HG03066 (cell line): ENCODE results near the gene MAP3K13.

Experiments
- ATAC-seq: cut with Tn5 transposase; IDR thresholded peaks from one replicate; pipeline ENCODE4 v1.9.1; 2021; ENCODE audit warnings: low read depth; ENCODE audit not compliant: unreplicated experiment

Gene MAP3K13

DNA sequence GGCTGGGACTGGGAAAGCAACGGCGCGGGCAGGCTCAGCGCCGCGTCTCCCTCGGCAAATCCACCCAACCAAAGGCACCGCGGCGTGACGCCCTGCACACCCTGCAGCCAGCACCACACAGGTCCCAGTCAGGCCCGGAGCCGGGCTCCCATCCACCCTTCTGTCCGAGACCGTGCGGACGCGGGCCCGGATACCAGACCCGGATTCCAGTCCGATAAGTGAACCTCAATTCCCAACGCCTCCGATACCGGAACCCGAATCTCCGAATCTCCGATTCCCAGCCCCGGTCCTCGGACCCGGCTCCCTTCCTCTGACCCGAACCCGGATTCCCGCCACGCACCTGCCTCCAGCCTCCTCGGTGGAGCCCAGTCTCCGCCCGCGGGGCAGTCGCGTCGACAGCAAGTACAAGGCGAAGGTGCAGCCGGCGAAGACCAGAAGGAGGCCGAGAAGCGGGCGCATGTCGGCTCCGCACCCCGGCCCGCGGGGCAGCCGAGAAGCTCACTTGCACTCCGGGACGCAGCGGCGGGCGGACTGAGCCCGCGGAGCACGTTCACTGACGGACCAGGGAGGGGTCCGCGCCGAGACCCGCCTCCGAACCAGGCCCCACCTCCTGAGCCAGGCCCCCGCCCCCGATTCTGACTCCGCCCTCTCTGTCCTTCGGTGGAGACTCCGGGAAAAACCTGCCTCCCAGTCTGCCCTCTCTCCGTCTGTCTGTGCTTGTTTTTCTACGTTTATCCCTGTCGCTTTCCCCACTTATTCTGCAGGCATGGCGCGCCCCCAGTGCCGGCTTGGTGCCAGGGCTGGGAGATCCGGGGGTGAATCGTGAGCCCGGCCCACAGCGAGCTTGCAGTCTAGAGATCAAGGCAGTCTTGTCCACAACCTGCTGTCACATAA is 135.8 kb downstream of the MAP3K13 start, which contains the start of gene TMEM41A:
TSS of gene TMEM41A (minus strand) at position 533 of the 894 bp plus-strand sequence. CDS start at position 459, 74 bp downstream.
- peak; percentile 93 for ATAC-seq

DNA sequence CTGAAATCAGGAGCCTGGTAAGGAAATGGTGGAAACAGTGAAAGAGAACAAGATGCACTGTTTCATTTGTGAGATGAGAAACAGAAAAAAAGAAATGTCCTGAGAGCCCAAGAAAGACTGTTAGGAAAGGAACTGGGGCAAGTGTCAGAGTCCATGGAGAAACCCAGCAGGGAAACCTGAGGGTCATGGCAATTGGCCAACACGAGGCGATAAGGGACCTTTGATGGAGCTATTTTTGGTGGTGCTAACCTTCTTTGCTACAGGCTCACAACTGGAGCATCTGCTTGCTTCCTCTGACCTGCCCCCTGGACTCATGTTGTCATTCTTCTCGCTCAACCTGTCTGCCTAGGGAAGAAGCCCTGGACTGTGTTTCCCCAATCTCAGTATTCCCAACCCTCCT is 140.1 kb downstream of the MAP3K13 start:
- ATAC-seq = no peak

DNA sequence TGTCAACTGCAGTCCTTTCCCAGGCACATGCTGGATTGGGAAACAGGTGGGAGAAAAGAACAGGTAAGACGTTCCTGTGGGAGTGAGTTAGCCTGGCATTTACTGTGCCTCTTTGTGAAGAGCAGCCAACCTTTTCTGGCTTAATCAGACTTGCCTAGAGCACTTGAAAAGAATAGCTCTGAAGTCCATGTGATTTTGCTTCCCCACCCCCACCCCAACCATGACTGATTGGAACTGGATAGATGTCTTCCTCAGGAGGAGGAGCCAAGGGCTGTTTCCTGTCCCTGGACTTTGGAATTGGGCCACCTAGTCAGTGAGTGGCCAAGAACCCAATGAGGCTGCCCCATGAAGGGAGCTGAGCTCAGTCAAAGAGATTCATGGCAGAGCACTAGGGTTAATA is 140.6 kb downstream of the MAP3K13 start:
- ATAC-seq = no peak

DNA sequence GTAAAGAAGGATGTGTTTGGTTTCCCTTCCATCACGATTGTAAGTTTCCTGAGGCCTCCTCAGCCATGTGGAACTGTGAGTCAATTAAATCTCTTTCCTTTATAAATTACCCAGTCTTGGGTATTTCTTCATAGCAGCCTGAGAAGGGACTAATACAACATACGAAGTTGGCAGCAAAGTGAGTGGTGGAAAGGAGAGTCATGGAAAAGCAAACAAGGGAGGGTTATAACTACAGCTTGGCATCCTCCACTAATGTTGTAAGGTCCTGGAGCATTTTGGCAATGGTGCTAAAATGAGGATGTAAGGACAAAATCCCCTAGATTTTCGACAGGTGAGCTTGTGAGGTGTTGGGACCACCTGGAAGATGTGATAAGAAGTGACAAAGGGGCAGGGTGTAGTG is 141.7 kb downstream of the MAP3K13 start:
- no peak for ATAC-seq

DNA sequence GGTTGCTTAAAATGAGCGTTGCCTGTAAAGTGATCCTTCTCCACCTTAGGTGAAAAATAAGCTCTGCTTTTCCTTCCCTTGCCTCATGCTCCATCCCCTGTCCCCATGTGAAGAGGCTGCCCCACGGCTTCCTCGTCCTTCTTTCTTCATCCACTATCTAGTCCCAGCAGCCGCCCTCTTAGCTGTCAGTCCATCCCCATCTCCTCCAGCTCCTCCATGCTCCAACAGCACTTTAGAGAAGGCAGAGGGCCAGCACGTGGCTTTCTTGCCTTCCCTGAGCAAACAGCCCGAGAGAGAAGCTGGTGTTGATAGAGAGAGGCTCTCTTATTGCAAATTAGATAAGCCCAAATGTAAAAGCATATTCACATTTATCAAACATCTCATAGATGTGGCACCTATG is 144.9 kb downstream of the MAP3K13 start:
- ATAC-seq = no peak

GRCh38 chr3:185508335-185508991 is 145.5 kb downstream of the MAP3K13 start:
- no peak for ATAC-seq

DNA sequence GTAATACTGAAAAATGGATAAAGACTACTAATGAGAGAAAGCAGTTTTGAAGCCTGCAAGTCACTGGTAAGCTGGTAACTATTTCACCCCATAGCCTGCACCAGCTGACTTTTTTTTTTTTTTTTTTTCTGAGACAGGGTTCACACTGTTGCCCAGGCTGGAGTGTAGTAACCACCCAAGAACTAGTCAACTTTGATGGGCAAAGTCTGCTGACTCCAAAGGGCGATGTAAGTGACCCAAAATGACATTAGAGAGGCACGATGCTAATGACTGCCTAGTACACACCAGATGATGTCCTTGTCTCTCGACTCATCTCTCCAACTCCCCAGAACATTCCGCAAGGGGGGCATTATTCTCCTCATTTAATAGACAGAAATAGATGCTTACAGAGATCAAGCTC is 148.8 kb downstream of the MAP3K13 start:
- ATAC-seq = no peak

GRCh38 chr3:185517387-185518130 is 154.6 kb downstream of the MAP3K13 start:
- ATAC-seq = no peak

DNA sequence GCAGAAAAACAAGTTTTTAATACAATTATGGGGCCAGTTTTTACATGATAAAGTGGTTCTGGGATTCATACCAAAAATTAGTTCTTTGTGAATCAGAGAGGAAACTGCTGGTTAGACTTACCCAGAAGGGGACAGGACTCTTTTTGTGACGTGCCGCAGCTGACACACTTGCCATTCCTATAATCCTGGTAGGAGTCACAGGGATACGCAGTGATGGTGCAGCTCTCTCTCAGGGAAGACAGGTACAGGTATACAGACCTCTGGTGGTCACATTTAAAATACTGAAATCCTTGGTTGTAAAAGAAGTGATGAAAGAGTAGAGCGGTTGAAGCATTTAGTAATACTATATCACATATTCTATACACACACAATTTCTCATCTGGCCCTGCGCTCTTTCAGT is 156.1 kb downstream of the MAP3K13 start:
- no peak for ATAC-seq

GRCh38 chr3:185521349-185522138 is 158.6 kb downstream of the MAP3K13 start:
- no peak for ATAC-seq

GRCh38 chr3:185526349-185526951 is 163.5 kb downstream of the MAP3K13 start:
- no peak for ATAC-seq

- ATAC-seq = no peak
Measured at GRCh38 chr3:185527364-185527763, 164.4 kb downstream of the MAP3K13 start.

DNA sequence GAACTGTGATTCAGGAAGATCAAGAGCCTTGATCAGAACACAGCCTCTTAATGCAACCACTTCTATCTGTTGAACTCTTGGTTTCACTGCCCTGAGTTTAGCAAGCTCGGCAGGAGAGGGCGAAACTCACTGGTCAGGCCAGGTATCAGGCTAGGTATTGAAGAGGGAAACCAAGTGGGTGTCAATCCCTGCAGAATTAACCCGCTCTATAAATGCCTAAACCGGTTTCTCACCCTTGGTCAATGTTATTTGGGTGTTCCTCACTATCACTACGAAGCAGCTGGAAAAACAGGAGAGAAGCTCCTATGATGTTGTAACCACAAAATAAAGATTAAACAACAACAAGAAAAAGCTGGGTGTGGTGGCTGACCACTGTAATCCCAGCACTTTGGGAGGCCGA is 165.6 kb downstream of the MAP3K13 start:
- no peak for ATAC-seq

GRCh38 chr3:185530856-185531255 is 167.9 kb downstream of the MAP3K13 start:
- no peak for ATAC-seq

DNA sequence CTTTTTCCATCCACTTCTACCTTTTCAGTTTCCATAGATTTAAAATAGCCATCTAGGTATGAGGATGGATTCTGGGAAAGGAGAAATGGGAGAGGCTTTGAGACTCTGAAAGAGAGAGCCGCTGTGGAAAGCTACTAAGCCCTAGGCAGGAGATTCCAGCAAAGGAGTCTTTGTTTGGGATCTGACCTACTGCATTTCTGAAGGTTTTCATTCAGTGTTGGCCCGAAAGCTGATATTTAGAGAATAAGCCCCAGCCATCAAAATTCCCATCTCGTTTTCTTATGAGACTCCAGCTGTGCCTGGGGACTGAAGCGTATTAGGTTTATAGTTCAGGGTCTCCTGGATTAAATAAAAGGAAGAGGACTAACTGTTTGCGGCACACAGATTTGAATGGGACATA is 170.0 kb downstream of the MAP3K13 start:
- ATAC-seq = no peak

DNA sequence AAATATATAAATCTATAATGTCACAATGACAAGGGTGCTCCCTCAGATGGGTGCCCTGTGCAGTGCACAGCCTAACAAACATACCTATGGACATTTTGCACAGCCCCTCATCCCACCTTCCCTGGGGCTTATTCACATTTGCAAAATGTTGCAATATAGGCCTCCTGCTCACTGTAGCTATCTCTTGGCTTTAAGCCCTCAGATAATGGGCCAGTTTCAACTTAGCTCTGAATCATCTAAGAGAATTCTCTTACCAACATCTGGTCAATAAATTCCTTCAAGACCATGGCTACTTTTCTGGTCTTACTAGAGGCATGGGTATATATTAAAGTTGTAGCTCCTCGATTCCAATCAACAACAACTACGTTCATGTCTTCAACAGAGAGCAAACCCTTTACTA is 171.6 kb downstream of the MAP3K13 start:
- no peak for ATAC-seq

DNA sequence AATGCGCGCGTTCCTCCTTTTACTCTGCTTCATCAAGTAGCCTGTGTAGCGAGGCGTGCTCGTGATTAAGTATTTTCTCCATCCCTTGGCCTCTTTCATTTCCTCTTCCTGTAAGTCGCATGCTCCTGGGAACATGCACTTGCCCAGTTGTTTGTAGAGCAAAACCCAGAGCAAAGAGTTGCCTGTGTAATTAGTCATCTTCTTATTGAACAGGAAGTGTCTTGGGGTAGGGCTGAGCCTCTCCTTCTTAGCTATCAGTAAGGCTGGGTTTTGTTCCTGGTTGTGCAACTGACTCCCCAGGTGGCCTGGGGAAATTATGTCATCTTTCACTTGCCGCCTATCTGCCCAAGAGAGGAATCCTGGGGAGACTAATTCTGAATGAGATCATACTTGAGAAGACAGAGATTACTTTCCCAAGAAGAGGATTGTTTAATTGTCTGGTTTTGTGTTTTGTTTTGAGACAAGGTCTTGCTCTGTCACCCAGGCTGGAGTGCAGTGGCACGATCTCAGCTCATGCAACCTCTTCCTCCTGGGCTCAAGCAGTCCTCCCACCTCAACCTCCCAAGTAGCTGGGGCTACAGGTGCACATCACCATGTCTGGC is 174.5 kb downstream of the MAP3K13 start:
- peak; percentile 100 for ATAC-seq
